Osteoblast (primary cell): ENCODE measurements around the gene FTSJ3. TPM values are rescaled to one million over a fixed set of nuclear protein-coding genes. Genes with fewer than 3 reads are reported as not detected.

Experiments
- DNase-seq: peaks from one replicate; pipeline ENCODE4 v3.0.0; 2011; ENCODE audit warnings: low spot score, mixed read lengths; ENCODE audit not compliant: insufficient read length; ENCODE audit errors: missing footprints
- H2AFZ ChIP-seq: 2 replicates; pipeline ENCODE4 v1.6.0; 2011; ENCODE audit warnings: mild to moderate bottlenecking, low read length
- H3K27ac ChIP-seq: 2 replicates; pipeline ENCODE4 v1.5.1; 2011; ENCODE audit warnings: mild to moderate bottlenecking, low read depth, low read length, moderate library complexity
- H3K27me3 ChIP-seq: 2 replicates; pipeline ENCODE4 v1.6.0; 2012; ENCODE audit warnings: mild to moderate bottlenecking, control low read depth, inconsistent platforms, low read length, moderate library complexity; ENCODE audit not compliant: insufficient read depth
- H3K36me3 ChIP-seq: 2 replicates; pipeline ENCODE4 v1.5.1; 2011; ENCODE audit warnings: mild to moderate bottlenecking, low read length, control low read depth, moderate library complexity; ENCODE audit not compliant: insufficient read depth
- H3K4me1 ChIP-seq: 2 replicates; pipeline ENCODE4 v1.5.1; 2011; ENCODE audit warnings: mild to moderate bottlenecking, low read length, control low read depth, moderate library complexity; ENCODE audit not compliant: insufficient read depth
- H3K4me2 ChIP-seq: 2 replicates; pipeline ENCODE4 v1.6.0; 2011; ENCODE audit warnings: mild to moderate bottlenecking, low read length; ENCODE audit not compliant: insufficient read depth
- H3K4me3 ChIP-seq: fragments of 200-600 bp; sonication (generic); 3 replicates; pipeline ENCODE4 v1.5.1; 2012; ENCODE audit warnings: mild to moderate bottlenecking, low read length, inconsistent platforms; ENCODE audit not compliant: insufficient read depth
- H3K79me2 ChIP-seq: 2 replicates; pipeline ENCODE4 v1.6.0; 2012; ENCODE audit warnings: mild to moderate bottlenecking, low read length, control low read depth, inconsistent platforms; ENCODE audit not compliant: insufficient read depth
- H3K9me3 ChIP-seq: 2 replicates; pipeline ENCODE4 v1.5.1; 2011; ENCODE audit warnings: low read depth, low read length, control low read depth
- H4K20me1 ChIP-seq: 2 replicates; pipeline ENCODE4 v1.6.0; 2012; ENCODE audit warnings: mild to moderate bottlenecking, low read length, control low read depth; ENCODE audit not compliant: insufficient read depth
- CTCF ChIP-seq: IDR thresholded peaks from 2 replicates; pipeline ENCODE4 v1.5.1; 2011; ENCODE audit warnings: mild to moderate bottlenecking, low read depth, low read length, moderate library complexity; ENCODE audit errors: extremely low read depth
- total RNA-seq: library from RNA; depleted of rRNA; stranded (reverse); fragments of >200 nt; gene quantifications from 2 replicates; pipeline ENCODE4 v1.2.3, GENCODE V29; 2012

The FTSJ3 gene
- total RNA-seq, 1 donor = 45.2 TPM

DNA sequence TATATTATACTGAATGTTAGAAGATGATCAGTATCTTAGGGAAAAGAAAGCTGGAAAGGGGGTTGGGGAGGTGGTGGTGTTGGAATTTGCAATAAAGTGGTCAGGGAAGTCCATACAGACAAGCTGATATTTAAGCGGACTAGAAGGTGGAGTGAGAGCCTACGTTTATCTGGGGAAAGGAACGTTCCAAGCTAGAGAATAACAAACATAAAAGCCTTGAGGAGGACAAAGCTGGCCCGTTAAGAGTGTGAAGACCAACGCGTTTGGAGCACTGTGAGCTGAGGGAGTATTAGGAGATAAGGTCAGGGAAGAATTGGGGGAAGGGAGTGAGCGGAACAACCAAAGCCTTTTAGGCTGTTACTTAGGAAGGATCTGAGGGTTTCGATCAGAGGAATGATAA is 52.0 kb downstream of the FTSJ3 start:
- H3K27me3 ChIP-seq = no peaks in the 10 kb centered on the region
- no peaks in the 10 kb centered on the region for H3K9me3 ChIP-seq
- no peak overlapping the region for H2AFZ ChIP-seq
- peaks cover 20% of the 10 kb centered on the region for H3K4me1 ChIP-seq
- peaks cover 90% of the 10 kb centered on the region for H3K79me2 ChIP-seq
- H3K27ac ChIP-seq = peak overlapping the region; percentile 98
- peaks cover 29% of the 10 kb centered on the region for H3K36me3 ChIP-seq
- H3K4me2 ChIP-seq = peak overlapping the region; percentile 96
- peak overlapping the region; percentile 81 for H3K4me3 ChIP-seq
- H4K20me1 ChIP-seq = peaks cover 65% of the 10 kb centered on the region
- DNase-seq = no peak
- TF ChIP-seq CTCF = no peak

DNA sequence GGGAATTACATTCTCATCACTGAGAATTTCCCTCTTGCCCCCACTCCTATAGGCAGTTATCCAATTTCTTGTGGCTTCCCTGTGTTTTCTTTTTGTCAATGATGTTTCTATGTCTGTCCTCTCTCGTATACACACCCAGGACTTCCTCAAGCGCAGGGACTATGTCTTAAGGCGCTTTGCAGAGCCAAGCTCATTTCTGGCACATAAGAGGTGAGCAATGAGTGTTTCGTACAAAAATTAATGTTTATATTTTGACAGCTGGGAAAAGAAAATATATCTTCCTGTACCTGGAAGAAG is 52.5 kb downstream of the FTSJ3 start:
- Histone ChIP-seq H3K27me3 (no peaks in the 10 kb centered on the region), H3K36me3 (peaks cover 29% of the 10 kb centered on the region), H3K4me3 (peak overlapping the region; percentile 81), H3K27ac (peak overlapping the region; percentile 98), H3K9me3 (no peaks in the 10 kb centered on the region), H3K4me2 (peak overlapping the region; percentile 96), H3K4me1 (peaks cover 17% of the 10 kb centered on the region), H2AFZ (no peak overlapping the region), H3K79me2 (peaks cover 92% of the 10 kb centered on the region), H4K20me1 (peaks cover 66% of the 10 kb centered on the region)
- TF ChIP-seq CTCF = no peak
- DNase-seq = peak; percentile 59

DNA sequence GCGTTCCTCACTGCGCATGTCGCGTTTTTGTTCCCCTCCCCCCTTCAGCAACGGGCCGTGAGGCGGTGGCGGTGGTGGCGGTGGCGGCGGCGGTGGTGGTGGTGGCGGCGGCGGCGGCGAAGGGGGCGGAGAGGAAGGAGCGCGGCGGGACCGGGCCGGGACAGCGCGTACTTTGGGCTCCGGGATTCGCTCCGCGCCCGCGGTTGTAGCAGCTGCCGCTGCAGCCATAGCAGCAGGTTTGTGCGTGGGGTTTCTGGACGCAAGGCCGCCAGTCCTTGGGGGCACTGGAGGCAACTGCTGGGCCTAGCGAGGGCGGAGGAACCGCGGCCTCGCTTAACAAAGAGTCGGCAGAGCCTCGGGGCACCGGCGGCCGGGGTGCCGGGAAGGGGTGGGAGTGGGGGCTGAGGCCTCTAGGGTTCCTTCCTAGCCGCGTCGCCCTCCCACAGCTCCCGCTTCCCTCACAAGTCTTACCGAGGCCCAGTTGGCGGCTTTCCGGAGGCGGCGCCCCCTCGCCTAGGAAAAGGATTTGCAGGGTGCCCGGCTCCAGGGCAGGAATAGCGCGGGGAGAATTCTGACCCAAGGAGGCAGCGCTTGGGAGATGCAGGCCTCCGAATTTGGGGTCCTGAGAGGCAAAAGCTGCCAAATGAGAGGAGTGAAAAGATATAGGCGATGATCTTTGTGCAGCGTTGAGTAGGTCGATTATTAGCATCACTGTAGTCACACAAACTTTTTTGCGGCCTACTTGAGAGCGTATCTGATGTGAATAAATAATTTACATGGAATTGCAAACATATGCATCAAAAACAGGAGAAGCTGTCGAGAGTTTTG is 53.1 kb downstream of the FTSJ3 start, which contains the start of gene DDX42:
DDX42 (plus strand) TSS at position 30 of the 828 bp plus-strand sequence. CDS start 12,880 bp downstream, outside the sequence.
- no peak for TF ChIP-seq CTCF
- Histone ChIP-seq H3K79me2 (peaks cover 92% of the 10 kb centered on the region), H4K20me1 (peaks cover 61% of the 10 kb centered on the region), H3K27me3 (no peaks in the 10 kb centered on the region), H3K27ac (peak within 1 kb of the TSS; percentile 98), H3K9me3 (no peaks in the 10 kb centered on the region), H3K4me1 (peaks cover 17% of the 10 kb centered on the region), H3K4me3 (peak within 1 kb of the TSS; percentile 81), H2AFZ (peak within 1 kb of the TSS; percentile 73), H3K36me3 (peaks cover 25% of the 10 kb centered on the region), H3K4me2 (peak within 1 kb of the TSS; percentile 96)
- DNase-seq = peak; percentile 84
